KBM-7 (cell line): ENCODE measurements around the gene PFN2.
"Not testable (repeated sequence)": the region's sequence is repeated elsewhere in the genome, so short reads cannot be mapped to it uniquely, and the experiment has no call there.

Experiments used
- DNase-seq: peaks from one replicate; pipeline ENCODE4 v3.0.0-alpha.2; 2015
- in situ Hi-C: fragments of 300-500 bp; cut with MboI; formaldehyde crosslinking; loops from 2 replicates; pipeline ENCODE4 v1.14.3; 2020; ENCODE audit warnings: low sequenced_read_pairs, low pct_unique_long_range_greater_than_20kb, mixed read lengths

PFN2 gene

DNA sequence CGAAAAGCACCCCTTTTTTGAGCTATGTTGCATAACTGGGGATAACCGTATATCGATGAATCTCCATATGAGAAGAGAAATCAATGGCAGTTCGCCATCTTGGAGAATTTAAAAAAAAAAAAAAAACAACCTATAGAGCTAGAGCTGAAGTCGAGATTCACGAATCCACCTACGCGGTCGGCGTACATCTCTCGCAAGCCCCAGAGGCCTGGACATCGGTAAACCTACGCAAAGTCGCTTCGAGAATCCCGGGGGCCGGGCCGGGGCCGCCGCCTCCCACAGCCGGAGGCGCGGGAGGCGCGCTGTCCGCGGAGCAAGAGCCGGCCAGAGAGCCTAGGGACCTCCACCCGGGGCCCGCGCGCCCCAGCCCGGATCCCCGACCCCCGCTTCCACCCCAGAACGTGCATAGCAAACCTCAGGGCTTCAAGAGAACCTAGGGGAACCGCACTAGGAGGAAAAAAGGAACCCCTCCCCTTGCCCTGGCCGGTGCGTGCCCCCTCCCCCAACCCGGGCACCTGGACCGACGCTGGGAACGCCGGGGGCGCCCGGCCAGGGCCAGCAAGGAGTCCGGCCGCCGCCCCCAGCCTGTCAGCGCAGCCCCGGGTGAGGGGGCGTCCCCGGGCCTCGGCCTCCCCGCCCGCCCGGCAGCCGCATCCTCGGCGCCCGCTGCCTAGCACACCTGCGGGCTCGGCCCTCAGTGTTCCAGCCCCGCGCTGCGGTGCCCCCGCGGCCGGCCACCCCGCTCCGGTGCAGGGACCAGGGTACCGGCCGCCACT lies 567 bp downstream of the PFN2 start:
- in situ Hi-C loops: loop anchor here (25.0 kb wide), 1 partner anchor 242 kb away; no protein-coding TSS in a partner anchor

DNA sequence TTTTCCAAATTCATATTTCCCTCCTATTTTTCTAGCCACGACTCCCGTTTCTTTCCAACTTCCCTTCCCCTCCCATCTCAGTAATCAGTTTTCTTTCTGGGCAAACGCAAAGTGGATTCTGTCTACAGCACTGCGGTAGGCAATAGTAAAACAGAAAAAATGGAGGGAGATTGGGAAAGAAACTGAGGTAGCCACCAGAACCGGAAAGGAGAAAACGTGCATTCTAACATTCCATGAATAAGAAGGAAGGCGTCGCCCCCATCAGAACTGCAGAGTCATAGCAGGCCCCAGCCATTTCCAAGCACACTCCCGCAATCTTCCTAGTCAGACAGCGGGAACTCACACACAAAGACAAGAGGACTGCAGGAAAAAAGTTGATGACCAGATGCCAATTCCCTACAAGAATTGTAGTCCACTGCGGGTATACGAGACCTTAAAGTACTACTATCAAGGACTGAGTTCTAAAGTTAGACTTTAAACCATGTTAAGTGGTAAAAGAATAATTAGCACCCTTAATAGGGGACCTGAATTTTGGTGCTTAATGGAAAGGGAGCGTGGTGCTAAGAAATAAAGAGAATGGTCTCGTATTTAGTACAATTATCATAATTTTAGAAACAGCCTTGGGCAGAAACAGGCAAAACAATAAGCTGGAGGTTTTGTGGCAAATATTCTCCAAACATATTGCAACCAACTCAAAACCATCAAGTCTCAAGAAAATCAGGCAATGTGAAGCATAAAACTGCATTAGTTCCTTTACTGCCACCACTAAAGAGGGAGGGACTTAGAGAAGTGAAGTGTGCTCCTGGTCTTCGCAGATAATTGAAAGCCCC lies 1.4 kb downstream of the PFN2 start:
- in situ Hi-C loops: loop anchor here (25.0 kb wide), 1 partner anchor 243 kb away; no protein-coding TSS in a partner anchor
- DNase-seq: peak; percentile 12

More for the DNA sequence above, 567 bp downstream of the PFN2 start:
- DNase-seq: peak; percentile 79

DNA sequence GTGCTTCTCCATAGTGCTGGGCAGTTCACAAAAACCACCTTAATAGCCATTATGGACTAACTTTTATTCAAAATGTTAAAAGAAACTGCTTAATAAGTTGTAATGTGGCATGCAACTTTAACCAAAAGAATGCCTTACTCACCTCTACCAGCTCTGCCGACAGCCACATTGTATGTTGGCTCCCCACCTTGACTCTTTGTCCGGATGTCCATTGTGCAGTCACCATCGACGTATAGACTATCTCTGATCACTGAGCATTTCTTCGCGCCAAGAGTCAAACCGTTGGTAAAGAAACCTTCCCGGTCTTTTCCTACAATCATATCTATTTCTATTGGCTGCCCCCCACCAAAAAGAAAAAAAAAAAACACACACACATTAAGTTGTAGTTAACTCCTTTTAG lies 2.5 kb downstream of the PFN2 start:
- in situ Hi-C loops: loop anchor here (25.0 kb wide), 1 partner anchor 244 kb away; no protein-coding TSS in a partner anchor
- DNase-seq: no peak

DNA sequence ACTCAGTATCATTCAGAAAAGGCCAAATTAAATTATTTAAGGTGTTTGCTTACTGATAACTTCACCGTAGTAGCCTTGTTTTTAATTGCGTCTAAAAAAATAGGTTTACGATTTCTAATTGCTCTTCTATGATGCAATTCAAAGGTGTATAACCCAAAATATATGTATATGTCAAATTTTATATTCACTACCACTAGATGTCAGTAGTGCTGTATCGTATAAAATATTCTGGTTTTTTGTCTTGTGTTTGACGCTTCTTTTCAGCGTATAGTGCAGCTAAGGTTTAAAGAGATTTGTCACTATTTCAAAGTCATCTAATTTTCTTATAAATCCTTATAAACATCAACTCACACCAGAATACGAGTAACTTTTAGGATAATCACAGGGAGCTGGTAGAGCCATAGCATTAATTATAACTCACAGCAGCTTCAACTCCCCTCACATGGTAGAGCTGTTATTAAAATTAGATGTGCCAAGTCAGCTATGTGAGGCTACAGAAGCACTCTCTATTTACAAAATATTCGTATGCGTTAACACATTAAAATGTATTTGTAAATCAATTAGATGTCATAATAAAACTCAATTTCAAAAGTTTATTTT lies 3.5 kb downstream of the PFN2 start:
- in situ Hi-C loops: loop anchor here (25.0 kb wide), 1 partner anchor 245 kb away; no protein-coding TSS in a partner anchor
- peak; percentile 68 for DNase-seq

DNA sequence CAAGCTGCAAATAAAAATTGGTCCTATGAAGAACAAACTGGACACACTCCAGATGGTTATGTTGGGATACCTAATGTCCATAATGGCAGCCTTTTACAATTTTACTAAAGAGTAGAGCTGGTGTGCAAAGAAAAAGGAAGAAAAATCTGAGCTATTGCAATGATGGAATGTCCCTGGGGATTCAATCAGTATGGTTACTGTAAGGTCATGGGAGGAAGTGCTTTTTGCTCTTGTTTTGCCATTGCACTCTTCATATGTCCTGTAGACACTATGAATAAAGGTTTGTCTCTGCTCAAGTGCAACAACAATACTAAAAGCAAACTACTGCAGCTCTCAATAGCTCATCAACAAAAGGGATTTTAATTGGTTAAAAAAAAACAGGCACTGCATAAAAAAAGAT lies 5.4 kb downstream of the PFN2 start:
- DNase-seq: no peak
- in situ Hi-C loops: loop anchor here (25.0 kb wide), 1 partner anchor 247 kb away; no protein-coding TSS in a partner anchor

DNA sequence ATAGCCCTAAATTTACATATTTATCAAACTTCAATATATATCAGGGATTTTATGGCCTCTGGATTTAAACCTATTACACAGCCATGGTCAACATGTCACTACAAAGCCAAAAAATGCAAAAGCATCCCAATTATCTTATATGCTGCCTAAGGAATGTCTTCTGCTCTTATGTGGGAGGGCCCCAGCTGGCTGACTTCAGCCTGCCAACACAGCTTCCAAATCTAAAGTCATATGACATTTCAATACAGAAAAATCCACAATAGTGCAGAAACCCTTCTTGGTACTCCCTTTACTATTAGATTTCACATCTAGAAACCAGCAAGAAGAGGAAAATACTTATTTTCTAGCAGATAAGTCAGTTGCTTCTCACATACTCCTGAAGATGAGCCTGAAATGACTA lies 6.4 kb downstream of the PFN2 start:
- in situ Hi-C loops: loop anchor here (25.0 kb wide), 1 partner anchor 248 kb away; no protein-coding TSS in a partner anchor
- no peak for DNase-seq

DNA sequence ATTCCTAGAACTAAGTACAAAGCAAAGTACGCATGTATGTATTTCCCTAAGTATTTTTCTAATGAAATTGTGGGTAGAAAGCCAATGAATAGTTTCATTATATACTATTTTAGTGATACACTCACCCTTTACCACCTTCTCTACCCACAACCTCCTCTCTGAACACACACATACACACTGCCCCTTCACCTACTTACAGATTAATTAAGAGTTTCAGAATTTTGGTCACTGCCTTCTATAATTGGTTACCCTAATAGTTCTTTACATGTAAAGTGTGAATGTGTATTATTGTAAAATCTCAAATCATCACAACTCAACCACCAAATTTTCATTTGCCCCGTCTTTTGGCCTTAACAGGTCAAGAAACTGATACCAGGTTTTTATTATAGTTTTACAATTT lies 7.2 kb downstream of the PFN2 start:
- in situ Hi-C loops: loop anchor here (25.0 kb wide), 1 partner anchor 249 kb away; no protein-coding TSS in a partner anchor
- no peak for DNase-seq

DNA sequence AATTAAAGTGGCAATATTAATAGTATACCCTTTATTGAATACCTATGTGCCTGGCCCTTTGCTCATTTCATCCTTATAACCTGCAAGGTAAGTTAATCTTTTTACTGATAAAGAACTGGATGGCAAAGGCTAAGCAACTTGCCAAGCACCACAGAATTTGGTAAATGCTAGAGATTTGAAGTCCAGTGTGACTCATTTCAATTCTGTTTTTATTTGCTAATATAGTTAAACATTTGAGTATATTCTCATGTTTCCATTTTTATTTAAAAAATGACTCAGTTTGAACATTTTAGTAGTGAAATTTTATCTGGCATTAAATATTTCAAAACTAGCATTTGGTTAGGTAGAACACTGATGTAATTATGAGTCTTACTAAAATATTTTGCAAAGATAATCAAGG lies 11.3 kb downstream of the PFN2 start:
- in situ Hi-C loops: loop anchor here (25.0 kb wide), 1 partner anchor 253 kb away; no protein-coding TSS in a partner anchor
- no peak for DNase-seq

DNA sequence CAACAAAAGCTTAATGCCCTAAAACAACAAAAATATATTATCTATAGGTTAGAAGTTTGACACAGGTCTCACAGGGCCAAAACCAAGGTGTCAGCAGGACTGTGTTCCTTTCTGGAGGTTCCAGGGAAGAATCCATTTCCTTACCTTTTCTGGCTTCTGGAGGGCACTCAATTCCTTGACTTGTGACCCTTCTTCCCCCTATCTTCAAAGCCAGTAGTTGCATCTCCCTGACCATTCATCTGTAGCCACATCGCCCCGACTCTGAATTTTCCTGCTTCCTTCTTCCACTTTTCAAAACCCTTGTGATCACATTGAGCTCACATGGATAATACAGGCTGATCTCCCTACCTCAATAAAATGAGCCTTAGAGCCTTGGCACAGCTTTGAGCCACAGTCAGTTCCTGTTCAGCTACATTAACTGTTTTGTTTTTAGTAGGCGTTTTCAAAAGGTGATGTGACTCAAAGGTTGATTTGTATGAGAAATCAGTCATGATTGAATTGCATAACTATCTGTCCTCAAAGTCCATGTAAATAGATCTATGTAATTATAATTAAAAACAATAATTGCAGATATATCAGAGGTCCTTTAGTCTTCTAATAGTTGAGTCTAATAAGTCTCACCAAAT lies 12.4 kb downstream of the PFN2 start:
- no peak for DNase-seq
- in situ Hi-C loops: loop anchor here (25.0 kb wide), 1 partner anchor 254 kb away; no protein-coding TSS in a partner anchor

DNA sequence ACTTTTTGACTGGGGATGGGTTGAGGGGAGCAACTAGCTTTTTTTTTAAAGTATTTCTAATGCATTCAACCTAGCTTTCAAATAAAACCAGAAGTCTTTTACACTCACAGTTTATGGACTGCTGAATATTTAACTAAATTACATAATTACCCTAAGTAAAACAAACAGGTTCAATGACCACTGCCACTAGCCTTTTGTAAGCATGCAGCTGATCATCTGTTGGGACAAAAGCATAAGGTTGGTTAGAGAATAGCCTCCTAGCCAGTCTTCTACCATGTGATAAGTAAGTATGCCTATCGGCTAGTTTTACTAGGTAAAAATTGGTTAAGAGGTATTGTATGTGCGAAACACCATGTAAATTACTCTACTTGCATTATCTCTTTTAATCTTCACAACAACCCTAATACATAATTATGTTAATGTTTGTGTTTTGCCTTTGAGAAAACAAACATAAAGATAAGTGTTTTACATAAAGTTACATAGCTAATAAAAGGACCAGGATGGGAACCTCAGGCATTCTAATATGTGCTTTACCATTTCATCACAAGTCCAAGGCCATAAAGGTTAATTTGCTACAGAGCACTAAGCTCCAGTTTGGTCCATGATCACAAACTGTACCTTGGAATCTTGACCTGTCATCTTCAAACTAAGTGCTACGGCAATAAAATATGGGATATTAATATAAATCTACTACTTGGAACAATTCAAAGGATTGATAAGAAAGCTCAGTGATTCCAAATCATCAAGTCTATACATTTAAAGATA lies 13.2 kb downstream of the PFN2 start:
- in situ Hi-C loops: loop anchor here (25.0 kb wide), 1 partner anchor 255 kb away; no protein-coding TSS in a partner anchor
- no peak for DNase-seq

DNA sequence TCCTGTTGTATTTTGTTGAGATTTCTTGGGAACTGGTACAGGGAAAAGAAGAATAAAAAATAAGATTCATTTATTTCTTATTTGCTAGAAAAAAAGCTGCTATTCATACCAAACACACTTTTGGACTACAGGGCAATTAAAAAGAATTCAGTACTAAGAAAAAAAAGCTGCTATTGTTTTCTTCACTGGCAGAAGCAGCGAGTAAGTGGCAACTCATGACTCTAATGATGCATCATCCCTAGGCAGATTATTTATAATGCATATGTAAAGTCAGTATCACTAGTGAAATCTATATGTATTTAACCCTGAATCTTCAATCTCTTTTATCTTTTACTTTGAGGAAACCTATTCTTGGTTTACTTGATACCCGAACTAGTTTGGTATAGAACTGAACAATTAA lies 15.2 kb downstream of the PFN2 start:
- in situ Hi-C loops: loop anchor here (25.0 kb wide), 1 partner anchor 257 kb away; no protein-coding TSS in a partner anchor

DNA sequence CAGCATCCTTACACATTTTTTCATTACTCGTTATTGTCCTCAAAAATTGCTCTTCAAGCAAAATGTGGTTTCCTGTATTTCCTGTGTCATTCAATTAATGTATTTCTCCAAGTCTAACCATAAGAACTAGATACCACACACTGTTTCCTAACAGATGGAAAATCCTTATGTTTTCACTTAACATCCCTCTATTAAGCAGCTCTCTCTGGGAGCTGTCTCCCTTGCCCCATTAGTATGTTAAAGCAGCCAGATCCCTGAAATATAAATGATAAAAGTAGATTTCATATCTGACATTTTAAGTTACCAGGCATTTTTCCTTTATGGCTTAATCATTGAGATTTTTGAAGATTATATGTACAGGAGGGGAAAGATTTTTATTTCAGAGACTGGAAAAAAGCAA lies 15.9 kb downstream of the PFN2 start:
- DNase-seq: peak; percentile 9
- in situ Hi-C loops: loop anchor here (25.0 kb wide), 1 partner anchor 257 kb away; no protein-coding TSS in a partner anchor

More for the DNA sequence above, 15.2 kb downstream of the PFN2 start:
- DNase-seq: no peak

DNA sequence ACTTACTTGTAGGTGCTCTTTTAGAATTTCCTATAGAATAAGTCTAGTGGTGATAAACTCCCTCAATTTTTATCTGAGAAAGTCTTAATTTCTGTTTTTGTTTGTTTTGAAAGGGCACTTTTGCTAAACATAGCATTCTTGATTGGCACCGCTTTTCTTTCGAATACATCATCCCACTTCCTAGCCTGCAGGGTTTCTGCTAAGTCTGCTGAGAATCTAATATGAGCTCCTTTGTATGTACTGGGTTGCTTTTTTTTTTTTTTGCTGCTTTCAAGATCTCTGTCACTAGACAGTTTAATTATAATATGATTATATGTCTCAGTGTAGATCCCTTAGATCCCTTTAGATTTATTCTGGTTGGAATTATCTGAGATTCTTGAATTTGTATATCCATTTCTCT lies 21.5 kb downstream of the PFN2 start:
- in situ Hi-C loops: no loop called here
- DNase-seq: no peak

DNA sequence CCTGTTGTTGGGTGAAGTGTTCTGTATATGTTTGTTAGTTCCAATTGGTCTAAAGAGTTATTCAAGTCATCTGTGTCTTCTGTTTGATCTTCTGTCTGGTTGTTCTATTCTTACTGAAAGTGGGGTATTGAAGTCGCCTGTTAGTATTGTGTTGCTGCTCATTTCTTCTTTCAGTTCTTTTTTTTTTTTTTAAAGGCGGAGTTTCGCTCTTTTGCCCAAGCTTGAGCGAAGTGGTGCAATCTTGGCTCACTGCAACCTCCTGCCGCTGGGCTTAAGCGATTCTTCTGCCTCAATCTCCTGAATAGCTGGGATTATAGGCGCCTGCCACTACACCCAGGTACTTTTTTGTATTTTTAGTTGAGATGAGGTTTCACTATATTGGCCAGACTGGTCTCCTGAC lies 23.5 kb downstream of the PFN2 start:
- in situ Hi-C loops: no loop called here
- no peak for DNase-seq

DNA sequence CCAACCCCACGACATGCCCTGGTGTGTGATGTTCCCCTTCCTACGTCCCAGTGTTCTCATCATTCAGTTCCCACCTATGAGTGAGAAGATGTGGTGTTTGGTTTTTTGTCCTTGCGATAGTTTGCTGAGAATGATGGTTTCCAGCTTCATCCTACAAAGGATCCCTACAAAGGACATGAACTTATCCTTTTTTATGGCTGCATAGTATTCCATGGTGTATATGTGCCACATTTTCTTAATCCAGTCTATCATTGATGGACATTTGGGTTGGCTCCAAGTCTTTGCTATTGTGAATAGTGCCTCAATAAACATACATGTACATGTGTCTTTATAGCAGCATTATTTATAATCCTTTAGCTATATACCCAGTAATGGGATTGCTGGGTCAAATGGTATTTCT lies 26.7 kb downstream of the PFN2 start:
- DNase-seq, in situ Hi-C loops: not testable (repeated sequence)

DNA sequence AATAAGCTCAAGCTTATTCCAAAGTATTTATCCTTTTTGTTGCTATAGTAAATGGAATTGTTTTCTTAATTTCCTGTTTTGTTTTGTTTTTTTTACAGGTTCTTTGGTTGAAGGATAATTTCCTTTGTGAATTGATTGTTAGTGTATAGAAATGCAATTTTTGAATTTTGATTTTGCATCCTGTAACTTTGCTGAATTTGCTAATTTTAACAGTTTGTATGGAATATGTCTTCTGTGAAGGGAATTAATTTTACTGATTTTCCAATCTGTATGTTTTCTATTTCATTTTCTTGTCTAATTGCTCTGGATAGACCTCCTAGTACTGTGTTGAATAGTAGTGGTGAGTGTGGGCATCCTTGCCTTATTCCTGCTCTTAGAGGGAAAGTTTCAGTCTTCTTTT lies 28.3 kb downstream of the PFN2 start:
- in situ Hi-C loops: no loop called here
- no peak for DNase-seq

DNA sequence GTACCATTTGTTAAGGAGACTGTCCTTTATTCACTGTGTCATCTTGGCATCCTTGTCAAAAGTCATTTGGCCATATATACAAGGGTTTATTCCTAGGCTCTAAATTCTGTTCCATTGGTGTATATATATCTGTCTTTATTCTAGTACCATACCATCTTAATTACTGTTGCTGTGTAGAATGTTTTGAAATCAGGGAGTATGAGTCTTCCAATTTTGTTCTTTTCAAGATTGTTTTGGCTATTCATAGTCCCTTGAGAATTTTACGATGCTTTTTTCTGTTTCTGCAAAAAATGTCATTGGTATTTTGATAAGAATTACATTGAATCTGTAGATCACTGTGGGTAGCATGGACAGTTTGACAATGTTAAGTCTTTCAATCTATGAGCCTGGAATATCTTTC lies 28.7 kb downstream of the PFN2 start:
- in situ Hi-C loops: no loop called here
- no peak for DNase-seq

DNA sequence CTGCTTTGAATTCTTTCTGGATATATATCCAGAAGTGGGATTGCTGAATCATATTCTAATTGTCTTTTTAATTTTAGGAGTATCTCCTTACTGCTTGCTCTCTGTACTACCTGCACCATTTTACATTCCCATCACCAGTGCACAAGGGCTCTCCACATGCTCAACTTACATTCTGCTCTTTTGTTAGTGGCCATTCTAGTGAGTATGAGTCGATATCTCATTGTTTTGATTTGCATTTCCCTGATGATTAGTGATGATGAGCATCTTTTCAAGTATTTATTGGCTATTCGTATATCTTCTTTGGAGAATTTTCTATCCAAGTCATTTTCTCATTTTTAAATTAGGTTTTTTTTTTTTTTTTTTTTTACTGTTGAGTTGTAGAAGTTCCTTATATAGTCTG lies 29.5 kb downstream of the PFN2 start:
- no peak for DNase-seq
- in situ Hi-C loops: no loop called here
